HG03139 (cell line): ENCODE results near the gene INSRR.

Source experiments
- ATAC-seq: cut with Tn5 transposase; IDR thresholded peaks from one replicate; pipeline ENCODE4 v1.9.1; 2021; ENCODE audit not compliant: unreplicated experiment

The INSRR gene

DNA sequence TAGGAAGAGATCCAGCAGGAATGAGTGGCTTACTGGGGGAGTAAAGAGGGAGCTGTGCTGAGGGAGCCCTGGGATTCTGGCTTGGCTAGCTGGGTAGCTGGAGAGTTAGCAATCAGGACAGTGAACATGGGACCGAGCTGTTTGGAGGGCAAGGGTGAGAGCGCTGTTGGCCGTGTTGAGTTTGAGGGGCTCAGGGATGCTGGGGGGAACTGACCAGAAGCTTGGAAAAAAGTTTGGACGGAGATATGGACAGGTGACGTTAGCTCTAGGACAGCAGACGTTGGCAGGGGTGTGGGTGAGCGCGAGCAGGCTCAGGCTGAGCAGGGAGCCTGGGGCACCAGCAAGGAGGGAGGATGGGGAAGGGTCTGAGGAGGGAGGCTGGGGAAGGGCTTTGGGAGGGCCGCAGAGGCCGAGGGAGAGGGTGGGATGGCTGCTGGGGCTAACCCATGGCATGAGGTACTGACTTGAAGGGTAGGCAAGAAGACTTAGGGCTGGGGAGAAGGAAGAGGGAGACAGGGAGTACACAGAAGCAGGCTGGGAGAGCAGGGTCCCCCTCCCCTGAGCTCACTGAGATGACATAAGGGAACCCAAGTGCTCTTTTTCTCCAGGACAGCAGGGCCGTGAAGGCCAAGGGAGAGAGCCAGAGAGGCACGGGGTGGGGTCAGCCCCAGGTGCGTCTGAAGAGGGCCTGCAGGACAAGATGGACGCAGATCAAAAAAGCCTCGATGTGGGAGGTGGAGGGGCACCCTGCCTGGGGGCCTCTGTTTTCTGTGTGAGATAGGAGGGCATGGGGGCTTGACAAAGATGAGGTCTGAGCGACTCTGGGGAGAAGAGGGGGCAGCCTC is 50.5 kb downstream of the INSRR start:
- no peak for ATAC-seq

- ATAC-seq: no peak
Observed at GRCh38 chr1:156807627-156808026, 51.3 kb downstream of the INSRR start.

- no peak for ATAC-seq
Observed at GRCh38 chr1:156806512-156807440, 52.1 kb downstream of the INSRR start.

DNA sequence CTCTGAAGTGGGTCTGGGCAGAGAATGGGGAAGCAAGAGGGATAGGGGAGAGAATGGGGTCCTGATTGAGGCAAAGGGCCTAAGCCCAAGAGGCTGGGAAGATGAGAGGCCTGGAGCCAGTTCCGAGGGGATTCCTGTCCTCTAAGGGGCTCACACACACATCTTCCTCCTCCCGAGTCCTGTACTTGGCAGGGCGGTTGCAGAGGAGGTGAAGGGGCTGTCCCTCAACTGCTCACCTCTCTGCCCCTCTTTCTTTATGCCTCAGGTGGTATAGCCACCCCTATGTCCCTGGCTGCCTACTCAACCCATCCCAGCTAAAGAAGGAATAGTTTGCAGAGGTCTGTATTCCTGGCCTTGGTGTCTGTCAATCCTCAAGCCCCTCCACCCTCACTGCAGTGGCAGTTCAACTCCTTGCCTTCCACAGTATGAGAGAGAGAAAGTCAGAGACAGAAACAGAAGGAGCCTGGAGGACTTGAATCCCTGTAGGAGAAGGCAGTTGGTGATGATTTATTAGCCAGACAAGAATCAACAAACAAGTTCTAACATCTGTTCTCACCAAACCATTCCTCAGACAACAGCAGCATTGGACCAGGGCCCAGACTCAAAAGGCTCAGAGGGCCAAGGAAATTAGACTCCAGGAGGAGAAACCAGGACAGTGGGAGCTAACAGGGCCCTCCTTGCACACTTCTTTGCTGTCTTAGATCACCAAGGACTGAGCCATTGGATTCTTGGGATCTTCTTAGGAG is 53.0 kb downstream of the INSRR start:
- ATAC-seq: no peak

DNA sequence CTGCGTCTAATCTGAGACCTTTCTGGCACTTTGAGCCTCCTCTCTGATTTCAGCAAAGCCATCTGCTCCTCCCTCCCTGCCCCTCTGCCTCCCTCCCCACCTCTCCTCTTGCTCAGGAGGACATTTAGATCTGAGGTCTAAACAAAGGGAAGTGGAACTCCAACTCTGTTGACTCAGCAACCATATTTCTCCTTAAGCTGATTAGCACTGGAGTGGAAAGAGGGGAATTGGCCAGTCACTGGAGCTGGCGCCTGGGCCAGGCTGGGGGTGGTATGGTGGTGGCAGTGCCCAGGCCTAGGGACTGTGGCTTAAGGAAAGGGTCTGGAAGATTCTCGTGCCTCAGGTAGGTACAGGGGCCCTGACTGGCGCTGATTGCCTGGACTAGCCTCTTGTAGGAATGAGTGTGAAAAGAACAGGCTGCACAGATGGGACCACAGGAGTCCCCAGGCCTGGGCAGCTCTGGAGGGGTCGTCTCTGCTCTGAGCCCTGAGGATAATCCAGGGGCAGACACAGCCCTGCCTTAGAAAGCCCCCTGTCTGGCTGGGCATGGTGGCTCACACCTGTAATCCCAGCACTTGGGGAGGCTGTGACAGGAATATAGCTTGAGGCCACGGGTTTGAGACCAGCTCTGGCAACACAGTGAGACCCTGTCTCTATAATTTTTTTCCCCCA is 54.2 kb downstream of the INSRR start:
- no peak for ATAC-seq

GRCh38 chr1:156804026-156804425 is 54.9 kb downstream of the INSRR start:
- ATAC-seq: no peak

DNA sequence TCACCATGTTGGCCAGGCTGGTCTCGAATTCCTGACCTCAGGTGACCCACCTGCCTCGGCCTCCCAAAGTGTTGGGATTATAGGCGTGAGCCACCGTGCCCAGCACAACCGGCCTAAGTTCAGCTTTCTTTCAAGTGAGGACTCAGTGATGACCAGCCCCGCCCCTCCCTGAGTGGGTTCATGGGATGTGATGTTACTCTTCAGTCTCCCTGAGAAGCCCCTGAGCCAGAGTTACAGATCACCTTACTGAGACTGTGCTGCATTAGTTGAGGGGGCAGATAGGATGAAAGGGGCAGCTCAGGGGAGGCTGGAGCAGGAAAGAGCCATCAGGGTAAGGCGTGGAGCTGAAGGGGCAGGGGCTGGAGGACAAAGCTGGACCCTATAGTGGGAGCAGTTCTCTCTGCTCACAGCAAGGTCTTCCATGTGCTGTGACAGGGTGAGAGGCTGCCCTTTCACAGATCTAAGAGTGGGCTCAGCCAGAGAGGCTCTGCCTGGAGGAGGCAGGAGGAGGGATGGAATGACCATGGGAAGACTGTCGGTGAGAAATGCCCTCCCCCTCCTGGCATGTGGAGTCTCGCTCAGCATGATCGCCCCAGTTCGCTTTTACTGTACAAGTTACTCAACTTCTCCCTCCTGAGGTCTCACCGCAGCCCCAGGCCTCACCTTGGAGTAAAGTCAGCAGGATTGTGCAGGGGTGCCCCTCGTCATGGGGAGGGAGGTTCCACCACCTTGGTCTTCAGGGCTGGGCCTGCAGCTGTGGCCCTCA is 55.6 kb downstream of the INSRR start:
- no peak for ATAC-seq

GRCh38 chr1:156802421-156802935 is 56.4 kb downstream of the INSRR start:
- no peak for ATAC-seq

DNA sequence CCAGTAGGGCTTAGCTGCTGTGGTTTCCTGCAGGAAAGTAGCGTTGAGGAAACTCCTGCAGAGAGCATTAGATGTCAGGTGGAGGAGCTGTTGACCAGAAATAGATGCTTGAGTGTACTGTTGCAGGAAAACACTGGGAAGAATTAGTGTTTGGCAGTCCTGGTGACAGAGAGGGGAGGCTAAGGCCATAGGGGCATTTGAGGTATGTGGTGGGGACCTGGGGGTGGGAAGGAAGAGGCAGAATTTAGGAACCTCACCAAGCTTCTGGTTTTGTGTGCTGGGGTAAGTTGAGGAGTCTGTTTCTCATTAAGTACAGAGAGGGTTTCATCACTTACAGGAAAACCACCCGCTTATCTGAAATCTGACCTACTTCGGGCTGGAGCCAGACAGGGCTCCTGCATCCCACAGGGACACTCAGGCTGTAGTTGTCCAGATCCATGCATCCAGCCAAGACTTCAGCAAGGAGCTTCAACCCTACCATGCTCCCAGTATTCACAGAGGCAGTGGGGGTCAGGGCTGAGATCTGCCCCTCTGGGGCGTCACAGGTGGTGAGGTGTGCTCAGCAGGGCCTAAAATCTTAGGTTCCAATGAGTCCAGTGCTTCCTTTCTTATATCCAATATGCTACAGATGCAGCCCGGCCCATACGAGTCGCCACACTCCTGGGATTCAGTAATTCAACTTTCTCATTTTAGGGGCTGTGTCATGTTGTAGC is 57.4 kb downstream of the INSRR start:
- ATAC-seq: no peak

DNA sequence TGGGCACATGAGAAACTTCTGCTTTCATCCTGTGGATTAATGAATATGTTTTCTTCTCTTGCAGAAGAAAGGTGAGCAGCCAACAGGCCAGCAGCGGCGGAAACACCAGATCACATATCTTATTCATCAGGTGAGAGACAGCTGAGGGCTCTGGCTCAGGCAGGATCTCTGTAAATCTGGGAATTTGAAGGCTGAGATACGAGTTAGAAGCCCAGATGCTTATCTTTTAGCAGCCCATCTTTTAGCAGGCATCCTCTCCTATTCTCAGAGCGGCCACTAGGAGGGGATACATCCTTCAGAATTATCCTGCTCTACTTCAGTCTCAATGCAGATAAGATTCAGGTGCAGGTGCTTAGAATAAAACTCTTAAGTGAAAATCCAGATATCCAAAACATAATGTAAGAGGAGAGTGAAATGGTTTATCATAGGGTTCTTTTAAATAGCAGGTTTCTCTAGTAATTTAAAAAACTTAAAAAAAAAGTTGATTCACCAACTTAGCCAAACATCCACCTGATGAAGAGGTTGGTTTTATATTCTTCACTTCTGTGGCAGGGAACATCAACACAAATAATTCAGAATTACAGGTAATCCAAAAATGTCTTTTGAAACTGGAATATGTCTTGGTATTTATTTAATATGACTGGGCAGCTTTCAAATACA is 61.6 kb downstream of the INSRR start:
- ATAC-seq: no peak

GRCh38 chr1:156796340-156797097 is 62.4 kb downstream of the INSRR start:
- ATAC-seq: no peak

DNA sequence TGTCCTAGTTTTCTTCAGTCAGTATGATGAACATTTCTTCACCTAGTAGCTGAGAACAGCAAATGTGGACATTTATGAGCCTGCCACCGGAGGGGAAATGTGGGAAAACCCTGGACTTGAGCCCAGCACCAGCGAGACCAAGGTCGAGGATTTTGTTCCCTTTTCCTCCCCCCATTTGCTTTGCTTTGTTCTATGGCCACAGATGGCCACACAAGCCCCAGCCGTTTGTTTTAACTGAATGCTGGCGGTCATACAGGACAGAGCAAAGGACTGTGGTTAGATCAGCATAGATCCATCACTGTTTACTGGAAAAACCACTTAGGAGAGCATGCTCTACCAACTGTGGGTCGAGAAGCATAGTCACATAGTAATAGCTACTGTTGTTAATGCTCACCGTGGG is 63.1 kb downstream of the INSRR start:
- ATAC-seq: no peak

- no peak for ATAC-seq
Observed at GRCh38 chr1:156795374-156795733, 63.6 kb downstream of the INSRR start.

GRCh38 chr1:156794506-156795373 is 64.2 kb downstream of the INSRR start:
- no peak for ATAC-seq
